PC-9 (cell line): ENCODE results near the gene TTC24.

Experiments
- EZH2 ChIP-seq: fragments of 200-600 bp; sonication (generic); IDR thresholded peaks from 2 replicates; pipeline ENCODE4 v1.8.0; 2017; ENCODE audit warnings: antibody characterized with exemption, low read depth
- TF ChIP-seq, protein P1 (sequence below): fragments of 200-600 bp; sonication (generic); conservative IDR thresholded peaks from 2 replicates; pipeline ENCODE4 v1.6.1; 2017; ENCODE audit warnings: mixed run types, antibody characterized with exemption, mild to moderate bottlenecking, moderate library complexity

DNA sequence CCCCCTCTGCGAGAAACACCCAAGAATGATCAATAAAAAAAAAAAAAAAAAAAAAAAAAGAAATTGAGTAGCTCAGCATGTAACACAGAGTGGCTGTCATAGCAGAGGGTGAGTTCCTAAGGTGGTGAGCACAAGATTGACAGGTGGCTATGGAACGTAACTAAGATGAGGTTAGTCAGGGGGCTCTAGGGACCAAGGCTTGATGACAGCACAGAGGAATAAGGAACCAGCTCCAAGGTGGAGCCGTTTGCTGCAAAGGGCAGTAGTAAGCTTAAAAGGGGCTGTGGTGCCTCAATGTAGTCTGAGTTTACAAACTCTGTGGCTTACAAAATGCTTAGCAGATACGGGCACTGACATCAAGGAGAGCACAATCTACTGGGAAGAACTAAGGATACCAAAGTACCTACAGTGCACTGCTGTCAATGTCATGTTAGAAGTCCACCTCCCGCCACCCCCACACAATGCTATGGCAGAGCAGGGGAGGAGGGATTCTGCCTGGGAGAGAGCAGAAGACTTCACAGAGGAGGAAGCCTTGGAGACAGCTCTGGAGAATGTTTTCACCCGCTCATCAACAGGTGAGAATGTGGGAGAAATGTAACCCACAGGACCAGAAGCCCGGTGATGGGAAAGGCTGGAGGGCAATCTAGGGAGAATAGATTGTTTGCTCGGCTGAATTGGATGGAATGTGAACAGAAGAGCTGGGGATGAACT lies 20.3 kb upstream of the TTC24 start:
- TF ChIP-seq, protein P1, sequence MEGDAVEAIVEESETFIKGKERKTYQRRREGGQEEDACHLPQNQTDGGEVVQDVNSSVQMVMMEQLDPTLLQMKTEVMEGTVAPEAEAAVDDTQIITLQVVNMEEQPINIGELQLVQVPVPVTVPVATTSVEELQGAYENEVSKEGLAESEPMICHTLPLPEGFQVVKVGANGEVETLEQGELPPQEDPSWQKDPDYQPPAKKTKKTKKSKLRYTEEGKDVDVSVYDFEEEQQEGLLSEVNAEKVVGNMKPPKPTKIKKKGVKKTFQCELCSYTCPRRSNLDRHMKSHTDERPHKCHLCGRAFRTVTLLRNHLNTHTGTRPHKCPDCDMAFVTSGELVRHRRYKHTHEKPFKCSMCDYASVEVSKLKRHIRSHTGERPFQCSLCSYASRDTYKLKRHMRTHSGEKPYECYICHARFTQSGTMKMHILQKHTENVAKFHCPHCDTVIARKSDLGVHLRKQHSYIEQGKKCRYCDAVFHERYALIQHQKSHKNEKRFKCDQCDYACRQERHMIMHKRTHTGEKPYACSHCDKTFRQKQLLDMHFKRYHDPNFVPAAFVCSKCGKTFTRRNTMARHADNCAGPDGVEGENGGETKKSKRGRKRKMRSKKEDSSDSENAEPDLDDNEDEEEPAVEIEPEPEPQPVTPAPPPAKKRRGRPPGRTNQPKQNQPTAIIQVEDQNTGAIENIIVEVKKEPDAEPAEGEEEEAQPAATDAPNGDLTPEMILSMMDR = no peak
- TF ChIP-seq EZH2 = no peak
